DND-41 (cell line): ENCODE results near the gene PDZD8.

Source experiments
- ATAC-seq: fragments of 200-7000 bp; cut with Tn5 transposase; 3 replicates; pipeline ENCODE4 v1.9.1; 2021; ENCODE audit warnings: low read depth; ENCODE audit not compliant: insufficient read depth
- DNase-seq: peaks from one replicate; pipeline ENCODE4 v3.0.0-alpha.2; 2020
- H2AFZ ChIP-seq: 2 replicates; pipeline ENCODE4 v1.6.0; 2012; ENCODE audit warnings: low read depth, low read length
- H3K27ac ChIP-seq: 2 replicates; pipeline ENCODE4 v1.5.1; 2012; ENCODE audit warnings: low read length, inconsistent platforms
- H3K27me3 ChIP-seq: fragments of 200-600 bp; sonication (generic); 2 replicates; pipeline ENCODE4 v1.6.0; 2012; ENCODE audit warnings: low read length, mild to moderate bottlenecking, inconsistent platforms; ENCODE audit not compliant: insufficient read depth, poor library complexity
- H3K36me3 ChIP-seq: 2 replicates; pipeline ENCODE4 v1.5.1; 2012; ENCODE audit warnings: low read length, inconsistent platforms; ENCODE audit not compliant: insufficient read depth
- H3K4me1 ChIP-seq: 2 replicates; pipeline ENCODE4 v1.5.1; 2012; ENCODE audit warnings: mild to moderate bottlenecking, low read length; ENCODE audit not compliant: insufficient read depth
- H3K4me2 ChIP-seq: 2 replicates; pipeline ENCODE4 v1.6.0; 2012; ENCODE audit warnings: mild to moderate bottlenecking, moderate library complexity, low read length, inconsistent platforms; ENCODE audit not compliant: insufficient read depth
- H3K4me3 ChIP-seq, 2 experiments: fragments of 200-600 bp in 1 of 2; shearing (Covaris generic) in 1 of 2; 2 replicates each; pipeline ENCODE4 v1.5.1; 2012 to 2016; ENCODE audit warnings: inconsistent platforms in 2 of 2, low read length in 2 of 2, mild to moderate bottlenecking in 2 of 2, low read depth in 1 of 2, moderate library complexity in 1 of 2
- H3K79me2 ChIP-seq: 2 replicates; pipeline ENCODE4 v1.6.0; 2012; ENCODE audit warnings: low read length, inconsistent platforms; ENCODE audit not compliant: insufficient read depth
- H3K9ac ChIP-seq: 2 replicates; pipeline ENCODE4 v1.6.0; 2012; ENCODE audit warnings: low read depth, mild to moderate bottlenecking, inconsistent platforms, low read length, moderate library complexity
- H3K9me3 ChIP-seq: 2 replicates; pipeline ENCODE4 v1.5.1; 2012; ENCODE audit warnings: low read length, moderate library complexity, mild to moderate bottlenecking, inconsistent platforms; ENCODE audit not compliant: insufficient read depth, severe bottlenecking
- H4K20me1 ChIP-seq: 2 replicates; pipeline ENCODE4 v1.6.0; 2012; ENCODE audit warnings: low read length; ENCODE audit not compliant: insufficient read depth
- EZH2 ChIP-seq: IDR thresholded peaks from 3 replicates; pipeline ENCODE4 v1.6.1; 2012; ENCODE audit warnings: borderline replicate concordance, low read depth, mild to moderate bottlenecking, moderate library complexity, low read length, inconsistent platforms; ENCODE audit not compliant: severe bottlenecking
- TF ChIP-seq, protein P1 (sequence below): IDR thresholded peaks from 2 replicates; pipeline ENCODE4 v1.5.1; 2012; ENCODE audit warnings: borderline replicate concordance, low read length, moderate library complexity, mild to moderate bottlenecking; ENCODE audit not compliant: poor library complexity, severe bottlenecking; ENCODE audit errors: extremely low read depth

PDZD8 gene

DNA sequence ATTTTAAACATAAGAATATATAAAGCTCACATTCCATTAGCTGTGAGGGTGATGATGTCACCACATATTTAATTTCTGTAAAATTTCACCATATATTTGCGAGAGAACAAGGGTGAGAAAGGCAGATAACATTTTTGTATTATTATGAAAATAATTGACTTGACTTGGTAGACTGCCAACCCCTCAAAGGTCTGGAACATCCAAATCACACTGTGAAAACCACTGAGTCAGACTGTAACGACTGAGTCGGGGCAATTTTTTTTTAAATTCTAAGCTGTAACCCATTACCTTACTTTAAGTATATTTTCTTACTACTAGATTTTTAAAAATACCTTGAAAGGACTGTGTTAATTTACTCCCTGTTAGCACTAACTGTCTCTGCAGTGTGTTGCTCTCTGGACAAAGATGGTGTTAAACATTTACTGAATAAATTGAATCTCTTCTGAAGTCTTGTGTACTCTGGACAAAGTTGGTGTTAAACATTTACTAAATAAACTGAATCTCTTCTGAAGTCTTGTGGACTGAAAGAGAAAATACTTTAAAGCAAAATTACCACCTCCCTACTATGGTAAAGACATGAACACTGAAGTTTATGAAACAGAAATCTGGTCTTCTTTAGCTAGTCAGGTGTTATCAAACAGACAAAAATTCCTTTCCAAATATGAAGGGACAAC is 14.1 kb downstream of the PDZD8 start:
- peaks cover 96% of the 10 kb centered on the region for H3K79me2 ChIP-seq
- H4K20me1 ChIP-seq: peaks cover 60% of the 10 kb centered on the region
- no peak for DNase-seq
- H3K4me2 ChIP-seq: no peak overlapping the region
- peaks cover 6% of the 10 kb centered on the region for H3K4me1 ChIP-seq
- H3K4me3 ChIP-seq: no peak overlapping the region
- no peak for ATAC-seq
- H3K9me3 ChIP-seq: no peaks in the 10 kb centered on the region
- H3K36me3 ChIP-seq: no peaks in the 10 kb centered on the region
- H3K27me3 ChIP-seq: no peaks in the 10 kb centered on the region
- no peak for TF ChIP-seq EZH2
- TF ChIP-seq, protein P1, sequence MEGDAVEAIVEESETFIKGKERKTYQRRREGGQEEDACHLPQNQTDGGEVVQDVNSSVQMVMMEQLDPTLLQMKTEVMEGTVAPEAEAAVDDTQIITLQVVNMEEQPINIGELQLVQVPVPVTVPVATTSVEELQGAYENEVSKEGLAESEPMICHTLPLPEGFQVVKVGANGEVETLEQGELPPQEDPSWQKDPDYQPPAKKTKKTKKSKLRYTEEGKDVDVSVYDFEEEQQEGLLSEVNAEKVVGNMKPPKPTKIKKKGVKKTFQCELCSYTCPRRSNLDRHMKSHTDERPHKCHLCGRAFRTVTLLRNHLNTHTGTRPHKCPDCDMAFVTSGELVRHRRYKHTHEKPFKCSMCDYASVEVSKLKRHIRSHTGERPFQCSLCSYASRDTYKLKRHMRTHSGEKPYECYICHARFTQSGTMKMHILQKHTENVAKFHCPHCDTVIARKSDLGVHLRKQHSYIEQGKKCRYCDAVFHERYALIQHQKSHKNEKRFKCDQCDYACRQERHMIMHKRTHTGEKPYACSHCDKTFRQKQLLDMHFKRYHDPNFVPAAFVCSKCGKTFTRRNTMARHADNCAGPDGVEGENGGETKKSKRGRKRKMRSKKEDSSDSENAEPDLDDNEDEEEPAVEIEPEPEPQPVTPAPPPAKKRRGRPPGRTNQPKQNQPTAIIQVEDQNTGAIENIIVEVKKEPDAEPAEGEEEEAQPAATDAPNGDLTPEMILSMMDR: no peak
- no peak overlapping the region for H2AFZ ChIP-seq
- no peak overlapping the region for H3K27ac ChIP-seq
- H3K9ac ChIP-seq: no peak overlapping the region

DNA sequence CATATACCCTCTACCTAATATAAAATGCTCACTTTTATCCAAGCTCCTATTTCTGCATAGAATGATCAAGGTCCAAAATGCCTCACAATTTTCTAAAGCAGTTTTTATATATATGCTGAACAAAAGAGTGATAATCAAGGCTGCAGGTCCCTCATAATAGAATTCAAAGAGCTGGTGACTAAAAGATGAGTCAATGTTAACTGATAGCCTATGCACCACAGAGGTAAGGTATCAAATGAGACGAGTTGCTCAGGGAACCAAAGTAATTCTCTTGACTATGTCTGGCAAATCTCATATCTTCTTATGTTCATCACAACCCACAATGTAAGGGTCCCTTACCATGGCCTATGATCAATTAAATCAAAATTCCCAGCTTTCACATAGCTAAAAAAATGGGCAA is 15.2 kb downstream of the PDZD8 start:
- H3K27me3 ChIP-seq: no peaks in the 10 kb centered on the region
- TF ChIP-seq, protein P1: no peak
- TF ChIP-seq EZH2: no peak
- no peaks in the 10 kb centered on the region for H3K9me3 ChIP-seq
- DNase-seq: no peak
- H3K4me2 ChIP-seq: no peak overlapping the region
- H4K20me1 ChIP-seq: peaks cover 57% of the 10 kb centered on the region
- H3K4me1 ChIP-seq: peaks cover 9% of the 10 kb centered on the region; the same call in 1 of the 2 replicates
- peaks cover 96% of the 10 kb centered on the region for H3K79me2 ChIP-seq
- H3K36me3 ChIP-seq: no peaks in the 10 kb centered on the region
- H2AFZ ChIP-seq: no peak overlapping the region
- no peak for ATAC-seq
- no peak overlapping the region for H3K9ac ChIP-seq
- no peak overlapping the region for H3K4me3 ChIP-seq
- no peak overlapping the region for H3K27ac ChIP-seq

DNA sequence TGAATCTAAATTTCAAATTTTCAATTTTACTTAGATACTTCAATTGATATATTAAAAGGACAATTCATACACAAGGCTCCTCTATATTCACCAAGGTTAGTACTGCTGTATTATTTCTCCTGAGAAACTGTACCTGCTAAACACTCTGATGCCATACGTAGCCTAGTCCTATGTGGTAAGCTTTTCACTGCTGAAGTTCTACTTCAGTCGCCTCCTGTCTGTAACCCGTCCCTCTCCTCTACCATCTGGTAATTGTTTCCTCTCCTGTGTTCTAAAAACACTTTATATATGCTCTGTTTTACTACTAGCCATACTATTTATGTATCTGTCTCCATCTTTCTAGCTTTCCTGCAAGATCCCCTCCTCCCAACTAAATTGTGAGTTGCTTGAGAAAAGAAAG is 20.2 kb downstream of the PDZD8 start:
- no peak overlapping the region for H3K9ac ChIP-seq
- no peak overlapping the region for H3K4me2 ChIP-seq

More for the DNA sequence above, 20.2 kb downstream of the PDZD8 start:
- no peak overlapping the region for H3K27ac ChIP-seq
- no peak for TF ChIP-seq EZH2
- TF ChIP-seq, protein P1: no peak
- no peaks in the 10 kb centered on the region for H3K27me3 ChIP-seq
- H3K4me1 ChIP-seq: peaks cover 27% of the 10 kb centered on the region
- H4K20me1 ChIP-seq: peaks cover 37% of the 10 kb centered on the region
- no peaks in the 10 kb centered on the region for H3K9me3 ChIP-seq
- H2AFZ ChIP-seq: no peak overlapping the region
- ATAC-seq: no peak
- H3K4me3 ChIP-seq: no peak overlapping the region
- no peaks in the 10 kb centered on the region for H3K36me3 ChIP-seq
- H3K79me2 ChIP-seq: peaks cover 92% of the 10 kb centered on the region
- no peak for DNase-seq
